ENCODE data around the gene PIP5KL1.

Gene PIP5KL1

GRCh38 chr9:127930231-127931091, at the start of gene PIP5KL1:
Gene PIP5KL1, minus strand, starts transcription at chr9:127930777. Its CDS starts 25 bp downstream, at chr9:127930752.
- Mint-ChIP-seq H3K9me3 (no peaks in the 10 kb centered on the region), H3K4me1 (ENCODE audit: low read depth) (peaks cover 36% of the 10 kb centered on the region), H3K27ac (peak within 1 kb of the TSS; percentile 7), H3K4me3 (peak within 1 kb of the TSS; percentile 66), H3K36me3 (ENCODE audit: low read depth) (peaks cover 4% of the 10 kb centered on the region), H3K27me3 (peaks cover 10% of the 10 kb centered on the region)

DNA sequence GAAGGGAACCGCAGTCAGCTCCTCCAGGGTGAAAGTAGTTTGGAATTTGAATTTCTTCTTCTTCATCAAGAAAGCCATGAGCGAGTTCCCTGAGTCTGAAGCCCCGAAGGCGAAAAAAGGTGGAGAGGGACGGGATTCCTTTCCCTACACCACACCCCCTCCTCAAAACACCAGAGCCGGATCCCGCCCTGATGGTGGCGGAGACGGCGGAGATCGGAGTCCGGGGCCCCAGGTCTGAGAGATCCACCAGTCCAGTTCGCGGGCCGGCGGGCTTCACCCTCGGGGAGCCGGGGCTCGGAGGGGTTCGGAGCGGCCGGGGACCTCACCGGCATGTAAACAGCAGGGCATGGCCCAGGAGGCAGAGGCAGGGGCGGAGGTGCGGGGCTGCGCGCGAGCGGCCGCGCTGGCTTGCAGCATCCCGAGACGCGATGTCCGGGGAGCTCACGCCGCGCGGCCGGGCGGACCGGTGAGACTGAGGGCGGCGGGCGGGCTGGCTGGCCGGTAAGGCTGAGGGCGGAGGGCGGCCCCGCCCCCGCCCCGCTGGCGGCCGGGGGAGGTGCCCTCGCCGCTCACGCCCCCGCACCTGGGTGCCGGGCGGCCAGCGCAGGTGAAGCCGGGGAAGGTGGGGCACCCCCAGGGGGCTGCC, 49.6 kb upstream of the PIP5KL1 start:
- no peaks in the 10 kb centered on the region for H3K9me3 Mint-ChIP-seq
- peaks cover 70% of the 10 kb centered on the region for H3K4me1 Mint-ChIP-seq (ENCODE audit: low read depth)
- peak overlapping the region; percentile 87 for H3K27ac Mint-ChIP-seq
- peaks cover 6% of the 10 kb centered on the region for H3K36me3 Mint-ChIP-seq (ENCODE audit: low read depth)
- H3K4me3 Mint-ChIP-seq, result peak overlapping the region; percentile 93
- H3K27me3 Mint-ChIP-seq, result no peaks in the 10 kb centered on the region

- H3K4me1 Mint-ChIP-seq (ENCODE audit: low read depth), result peaks cover 73% of the 10 kb centered on the region
- peak overlapping the region; percentile 93 for H3K4me3 Mint-ChIP-seq
Observed at GRCh38 chr9:127979333-127980059, 48.9 kb upstream of the PIP5KL1 start.

GRCh38 chr9:127979015-127979332, 48.4 kb upstream of the PIP5KL1 start:
- Mint-ChIP-seq H3K27me3 (no peaks in the 10 kb centered on the region), H3K4me3 (peak overlapping the region; percentile 93), H3K4me1 (ENCODE audit: low read depth) (peaks cover 77% of the 10 kb centered on the region), H3K27ac (peak overlapping the region; percentile 82), H3K36me3 (ENCODE audit: low read depth) (peaks cover 6% of the 10 kb centered on the region), H3K9me3 (no peaks in the 10 kb centered on the region)

More at GRCh38 chr9:127979333-127980059, 48.9 kb upstream of the PIP5KL1 start:
- Mint-ChIP-seq H3K27ac (peak overlapping the region; percentile 87), H3K36me3 (ENCODE audit: low read depth) (peaks cover 6% of the 10 kb centered on the region), H3K9me3 (no peaks in the 10 kb centered on the region), H3K27me3 (no peaks in the 10 kb centered on the region)

DNA sequence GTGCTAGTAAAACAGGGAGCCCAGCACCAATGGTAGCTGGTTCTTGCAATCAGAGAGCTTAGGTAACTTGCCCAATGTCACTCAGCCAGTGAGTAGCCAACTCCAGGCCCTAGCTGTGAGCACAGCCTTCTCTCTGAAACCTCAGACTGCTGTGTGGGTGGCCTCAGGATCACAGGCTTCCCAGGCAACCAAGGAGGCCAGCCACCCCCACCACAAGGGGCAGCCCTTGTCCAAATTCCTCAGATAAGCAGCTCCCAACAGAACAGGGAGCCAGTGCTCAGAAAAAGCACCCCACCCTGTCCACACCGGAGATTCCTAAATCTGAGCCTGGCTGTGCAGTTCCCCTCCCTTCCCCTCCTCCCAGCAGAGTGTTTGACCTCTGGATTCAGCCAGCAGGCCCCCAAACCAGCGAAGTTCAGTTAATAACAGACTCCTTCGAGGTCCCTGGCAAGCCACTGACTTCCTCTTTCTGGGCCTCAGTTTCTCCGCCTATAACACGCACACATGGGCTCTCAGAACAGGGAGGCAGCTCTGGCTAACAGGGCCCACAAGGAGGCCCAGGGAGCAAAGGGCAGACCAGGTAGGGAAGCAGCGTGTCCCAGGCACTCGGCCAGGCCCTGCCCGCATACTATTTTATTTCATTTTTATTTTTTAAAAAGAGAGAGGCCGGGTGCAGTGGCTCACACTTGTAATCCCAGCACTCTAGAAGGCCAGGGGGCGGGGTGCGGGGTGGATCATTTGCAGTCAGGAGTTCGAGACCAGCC, 47.5 kb upstream of the PIP5KL1 start:
- Mint-ChIP-seq H3K36me3 (ENCODE audit: low read depth) (peaks cover 6% of the 10 kb centered on the region), H3K27ac (peak overlapping the region; percentile 95), H3K9me3 (no peaks in the 10 kb centered on the region)

DNA sequence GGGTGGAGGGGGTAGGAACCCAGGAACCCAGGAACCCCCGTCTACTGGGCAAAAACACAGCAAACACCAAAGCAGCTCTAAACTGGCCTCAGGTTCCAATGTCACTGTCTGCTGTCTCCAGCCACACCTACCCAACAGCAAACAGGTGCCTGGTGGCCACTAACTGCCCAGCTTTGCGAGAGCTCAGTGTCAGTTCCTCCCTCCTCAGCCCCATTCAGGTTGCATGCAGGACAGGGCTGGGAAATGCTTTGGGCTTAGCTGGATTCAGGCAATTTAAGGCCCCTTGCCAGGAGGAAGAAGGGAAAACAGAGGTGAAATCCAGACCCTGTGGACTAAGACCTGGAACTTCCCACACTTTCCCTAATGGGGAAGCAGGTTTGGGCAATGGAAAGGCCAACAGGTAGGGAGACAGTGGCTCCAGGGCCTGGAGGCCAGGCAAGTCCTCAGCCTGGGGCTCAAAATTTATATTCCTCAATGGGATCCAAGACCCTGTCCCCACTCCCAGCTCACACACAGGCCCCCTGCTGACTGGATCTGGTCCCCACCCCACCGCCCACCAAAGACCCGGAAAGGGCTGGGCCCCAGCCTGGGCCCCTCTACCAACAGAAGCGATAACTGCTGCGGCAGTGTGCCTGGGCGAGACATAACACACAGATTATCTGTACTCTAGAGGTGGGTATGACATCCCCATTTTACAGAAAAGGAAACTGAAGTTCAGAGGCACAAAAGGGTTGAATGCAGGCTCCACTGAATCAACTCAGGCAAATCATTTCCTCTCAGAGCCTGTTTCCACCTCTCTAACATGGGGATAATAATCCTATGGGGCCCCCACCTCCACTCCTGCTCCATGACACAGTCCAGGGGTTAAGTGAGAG, 46.7 kb upstream of the PIP5KL1 start:
- no peaks in the 10 kb centered on the region for H3K9me3 Mint-ChIP-seq
- peaks cover 77% of the 10 kb centered on the region for H3K4me1 Mint-ChIP-seq (ENCODE audit: low read depth)
- H3K4me3 Mint-ChIP-seq, result peak overlapping the region; percentile 93
- peak overlapping the region; percentile 95 for H3K27ac Mint-ChIP-seq
- H3K27me3 Mint-ChIP-seq, result no peaks in the 10 kb centered on the region
- H3K36me3 Mint-ChIP-seq (ENCODE audit: low read depth), result peaks cover 6% of the 10 kb centered on the region

More for the DNA sequence above, 47.5 kb upstream of the PIP5KL1 start:
- Mint-ChIP-seq H3K4me3 (peak overlapping the region; percentile 93), H3K27me3 (no peaks in the 10 kb centered on the region), H3K4me1 (ENCODE audit: low read depth) (peaks cover 77% of the 10 kb centered on the region)

- Mint-ChIP-seq H3K36me3 (ENCODE audit: low read depth) (peaks cover 6% of the 10 kb centered on the region), H3K9me3 (no peaks in the 10 kb centered on the region), H3K4me3 (peak overlapping the region; percentile 93), H3K27ac (peak overlapping the region; percentile 95), H3K27me3 (no peaks in the 10 kb centered on the region), H3K4me1 (ENCODE audit: low read depth) (peaks cover 77% of the 10 kb centered on the region)
Observed at GRCh38 chr9:127976498-127976897, 45.9 kb upstream of the PIP5KL1 start.

DNA sequence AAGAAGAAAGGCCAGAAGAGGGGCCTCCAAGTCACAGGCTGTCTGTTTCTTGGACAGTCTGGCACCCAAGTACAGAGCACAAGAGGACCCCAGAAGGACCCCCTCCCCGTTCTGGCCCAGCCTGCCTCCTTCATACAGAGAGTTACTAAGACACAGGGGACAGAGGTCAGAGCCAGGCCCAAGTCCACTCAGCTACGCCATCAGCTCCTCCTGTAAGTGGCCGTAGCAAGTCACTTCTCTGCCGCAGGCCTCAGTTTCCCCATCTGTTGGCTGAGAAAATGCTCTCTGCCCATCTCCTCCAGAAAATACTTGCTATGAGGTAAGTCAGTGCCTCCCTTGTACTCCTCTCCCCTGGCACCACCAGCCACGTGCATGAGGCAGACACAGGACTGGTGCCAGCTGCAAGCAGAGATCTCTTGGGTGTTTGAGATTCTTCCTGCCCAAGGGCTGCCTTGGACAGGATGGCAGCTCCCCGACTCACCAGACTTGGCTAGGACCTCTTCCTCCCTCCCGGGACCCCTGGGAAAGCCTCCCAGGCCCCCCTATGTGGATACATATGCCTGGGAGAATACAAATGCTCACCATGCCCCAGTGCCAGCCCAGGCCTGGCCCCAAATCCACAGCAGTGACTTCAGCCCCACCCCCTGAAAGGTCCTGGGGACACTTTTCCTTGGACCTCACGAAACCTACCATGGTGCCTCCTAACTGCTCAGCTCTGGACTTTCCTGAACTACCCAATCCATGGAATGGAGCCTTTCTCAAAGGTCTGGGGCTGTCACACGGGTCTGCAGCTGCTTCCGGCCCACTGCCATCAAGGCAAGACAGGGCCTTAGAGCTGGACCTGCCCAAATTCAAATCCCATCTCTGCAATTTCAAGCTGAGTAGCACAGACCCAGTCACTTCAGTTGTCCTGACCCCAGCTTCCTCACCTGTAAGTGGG, 45.1 kb upstream of the PIP5KL1 start:
- Mint-ChIP-seq H3K9me3 (no peaks in the 10 kb centered on the region), H3K4me1 (ENCODE audit: low read depth) (peaks cover 81% of the 10 kb centered on the region), H3K27me3 (no peaks in the 10 kb centered on the region), H3K36me3 (ENCODE audit: low read depth) (peaks cover 6% of the 10 kb centered on the region), H3K4me3 (peak overlapping the region; percentile 93), H3K27ac (peak overlapping the region; percentile 95)

- Mint-ChIP-seq H3K27ac (peak overlapping the region; percentile 95), H3K9me3 (no peaks in the 10 kb centered on the region), H3K27me3 (no peaks in the 10 kb centered on the region), H3K36me3 (ENCODE audit: low read depth) (peaks cover 6% of the 10 kb centered on the region), H3K4me1 (ENCODE audit: low read depth) (peaks cover 89% of the 10 kb centered on the region), H3K4me3 (peak overlapping the region; percentile 93)
Observed at GRCh38 chr9:127974769-127975261, 44.2 kb upstream of the PIP5KL1 start.

DNA sequence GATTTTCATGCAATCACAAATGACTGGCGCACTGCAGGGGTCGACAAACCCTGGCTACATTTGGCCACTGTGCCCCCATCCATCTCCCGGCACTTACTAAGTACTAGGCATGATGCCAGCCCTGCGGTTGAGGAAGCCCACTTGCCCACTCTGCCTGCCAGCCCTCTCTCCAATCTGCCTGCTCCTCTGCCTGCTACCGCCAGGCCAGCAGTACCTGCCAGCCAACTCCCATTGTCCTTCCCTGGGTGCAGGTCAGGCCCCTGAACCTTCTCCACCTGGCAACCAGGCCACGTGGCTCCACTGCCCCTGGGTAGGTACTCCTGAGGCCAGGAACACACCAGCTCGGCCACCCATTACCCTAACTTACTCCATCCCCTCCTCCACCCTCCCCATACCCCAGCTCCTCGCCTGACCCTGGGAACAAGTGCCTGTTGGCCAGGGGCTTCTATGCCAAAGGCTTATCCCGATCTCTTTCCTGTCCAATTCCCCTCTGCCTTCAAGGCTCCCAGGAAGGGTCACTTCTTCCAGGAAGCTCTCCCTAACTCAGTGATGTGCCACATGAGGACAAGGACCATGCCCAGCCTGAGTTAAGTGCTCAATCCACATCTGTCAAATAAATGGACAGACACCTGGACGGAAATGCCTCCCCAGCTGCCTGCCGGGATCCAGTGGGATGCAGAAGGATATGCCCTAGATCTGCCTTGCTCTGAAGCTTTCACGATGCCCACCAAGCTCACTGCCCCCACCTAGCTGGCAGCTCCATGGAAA, 43.6 kb upstream of the PIP5KL1 start:
- Mint-ChIP-seq H3K36me3 (ENCODE audit: low read depth) (peaks cover 7% of the 10 kb centered on the region), H3K27ac (peak overlapping the region; percentile 95), H3K4me1 (ENCODE audit: low read depth) (peaks cover 95% of the 10 kb centered on the region), H3K9me3 (no peaks in the 10 kb centered on the region), H3K27me3 (no peaks in the 10 kb centered on the region), H3K4me3 (peak overlapping the region; percentile 93)

- H3K27ac Mint-ChIP-seq, result peak overlapping the region; percentile 95
- peaks cover 15% of the 10 kb centered on the region for H3K36me3 Mint-ChIP-seq (ENCODE audit: low read depth)
- H3K4me3 Mint-ChIP-seq, result peak overlapping the region; percentile 93
- no peaks in the 10 kb centered on the region for H3K27me3 Mint-ChIP-seq
- H3K9me3 Mint-ChIP-seq, result no peaks in the 10 kb centered on the region
- peaks cover 99% of the 10 kb centered on the region for H3K4me1 Mint-ChIP-seq (ENCODE audit: low read depth)
Observed at GRCh38 chr9:127973169-127974000, 42.8 kb upstream of the PIP5KL1 start.

Data from stimulated activated naive CD8-positive, alpha-beta T cell treated with anti-CD3 and anti-CD28 coated beads, Interleukin-15, Interleukin-2, amounts not matched to agents 100 ng/mL and 50 ng/mL, for 24 hours (primary cell).